ENCODE data around the gene MAP3K9. TPM values are rescaled to one million over a fixed set of nuclear protein-coding genes. Genes with fewer than 3 reads are reported as not detected.
A peak's percentile ranks its signal among the peaks of the same experiment; 100 is the strongest.

The MAP3K9 gene
- total RNA-seq (2014; rRNA removed; shearing (Covaris generic)): 2.3 and 4.2 TPM in 2 replicates
- total RNA-seq (2022): 6.4 and 7.4 TPM in 2 replicates
- Bru-seq, nascent RNA: percentile 55 among the genes with signal in this experiment
- percentile 51 among the genes with signal in this experiment for BruChase-seq, experiment 1, labeled RNA remaining after a 6-hour chase
- BruChase-seq, experiment 2, labeled RNA remaining after a 2-hour chase: percentile 55 among the genes with signal in this experiment
- long read RNA-seq, partial matches to known transcripts: 10 of 14 reads
- long read RNA-seq, other reads (novel, unspliced or antisense): 4 of 14 reads

- no peaks in the 10 kb centered on the region for H3K36me3 ChIP-seq (ENCODE audit: insufficient read depth, low read length)
- no TSS peak for BruUV-seq (replicated peaks)
- CTCF ChIA-PET (ENCODE audit: unreplicated experiment): interaction anchor here (0.6 to 1.4 kb wide), 6 partner anchors 9 to 198 kb away, joined by 3 to 11 read pairs (median 6); partner anchors contain the start of gene PCNX1
- H2AFZ ChIP-seq (ENCODE audit: low read length): peak within 1 kb of the TSS; percentile 92
- peak within 1 kb of the TSS; percentile 83 for H3K4me2 ChIP-seq (ENCODE audit: low read length)
- H3K9me2 ChIP-seq (ENCODE audit: insufficient read depth, low read length): no peaks in the 10 kb centered on the region
- TF ChIP-seq CTCF (conservative IDR thresholded peaks at IDR 0.05; ENCODE audit: low read length): no peak
- no peak for TF ChIP-seq EZH2phosphoT487 (IDR thresholded peaks at IDR 0.05; ENCODE audit: borderline replicate concordance, low read depth, low read length)
- intact Hi-C loops (cut with micrococcal nuclease; ENCODE audit: unreplicated experiment): loop anchor here (1.0 to 10.0 kb wide), 3 partner anchors 168 to 1195 kb away; partner anchors contain the start of genes SUSD6, SYNJ2BP and TTC9
- H3K4me1 ChIP-seq (ENCODE audit: insufficient read depth, low read length, poor library complexity, severe bottlenecking): peaks cover 33% of the 10 kb centered on the region
- POLR2A ChIA-PET: interaction anchor here (0.6 to 1.7 kb wide), 11 partner anchors 8 to 450 kb away, joined by 3 to 9 read pairs (median 3); partner anchors contain the start of gene COX16
- DNase-seq (ENCODE audit: low spot score): peak; percentile 94
- no peaks in the 10 kb centered on the region for H4K20me1 ChIP-seq (ENCODE audit: insufficient read depth, low read length)
- H3K9me3 ChIP-seq (ENCODE audit: low read length): no peaks in the 10 kb centered on the region
- no peaks in the 10 kb centered on the region for H3K79me2 ChIP-seq (ENCODE audit: insufficient read depth, low read depth, low read length)
- H3K4me3 ChIP-seq (ENCODE audit: low read depth, low read length, poor library complexity, severe bottlenecking): peak within 1 kb of the TSS; percentile 77
- H3K27ac ChIP-seq (ENCODE audit: low read depth, low read length, poor library complexity, severe bottlenecking): peak within 1 kb of the TSS; percentile 28
These were observed at the start of gene MAP3K9 for GRCh38 chr14:70809225-70810219. Gene MAP3K9, minus strand, starts transcription at chr14:70809513. Its CDS starts 342 bp downstream, at chr14:70809171.

GRCh38 chr14:70858641-70859040, 49.3 kb upstream of the MAP3K9 start:
- no peaks in the 10 kb centered on the region for H4K20me1 ChIP-seq (ENCODE audit: insufficient read depth, low read length)
- H3K9me2 ChIP-seq (ENCODE audit: insufficient read depth, low read length): no peaks in the 10 kb centered on the region
- TF ChIP-seq EZH2phosphoT487 (IDR thresholded peaks at IDR 0.05; ENCODE audit: borderline replicate concordance, low read depth, low read length) (no peak), CTCF (conservative IDR thresholded peaks at IDR 0.05; ENCODE audit: low read length) (0 out of 2 replicates have a peak, but pooled peaks have one; percentile 23)
- ChIA-PET POLR2A (no interaction called here), CTCF (ENCODE audit: unreplicated experiment) (no interaction called here)
- no peak overlapping the region for H2AFZ ChIP-seq (ENCODE audit: low read length)
- no TSS peak for BruUV-seq (replicated peaks)
- no peaks in the 10 kb centered on the region for H3K79me2 ChIP-seq (ENCODE audit: insufficient read depth, low read depth, low read length)
- H3K4me2 ChIP-seq (ENCODE audit: low read length): no peak overlapping the region
- H3K4me1 ChIP-seq (ENCODE audit: insufficient read depth, low read length, poor library complexity, severe bottlenecking): no peaks in the 10 kb centered on the region
- no peak overlapping the region for H3K4me3 ChIP-seq (ENCODE audit: low read depth, low read length, poor library complexity, severe bottlenecking)
- no peaks in the 10 kb centered on the region for H3K36me3 ChIP-seq (ENCODE audit: insufficient read depth, low read length)
- intact Hi-C loops (cut with micrococcal nuclease; ENCODE audit: unreplicated experiment): no loop called here
- H3K27ac ChIP-seq (ENCODE audit: low read depth, low read length, poor library complexity, severe bottlenecking): no peak overlapping the region
- DNase-seq (ENCODE audit: low spot score): no peak
- no peaks in the 10 kb centered on the region for H3K9me3 ChIP-seq (ENCODE audit: low read length)

All from OCI-LY7 (cell line).